ENCODE data around the gene MYCBP. TPM values are rescaled to one million over a fixed set of nuclear protein-coding genes. Genes with fewer than 3 reads are reported as not detected.
A peak's percentile ranks its signal among the peaks of the same experiment; 100 is the strongest.

MYCBP gene
- total and polyA plus RNA-seq, 4 donors: 7.8 to 21.2 (median 10.3) TPM

DNA sequence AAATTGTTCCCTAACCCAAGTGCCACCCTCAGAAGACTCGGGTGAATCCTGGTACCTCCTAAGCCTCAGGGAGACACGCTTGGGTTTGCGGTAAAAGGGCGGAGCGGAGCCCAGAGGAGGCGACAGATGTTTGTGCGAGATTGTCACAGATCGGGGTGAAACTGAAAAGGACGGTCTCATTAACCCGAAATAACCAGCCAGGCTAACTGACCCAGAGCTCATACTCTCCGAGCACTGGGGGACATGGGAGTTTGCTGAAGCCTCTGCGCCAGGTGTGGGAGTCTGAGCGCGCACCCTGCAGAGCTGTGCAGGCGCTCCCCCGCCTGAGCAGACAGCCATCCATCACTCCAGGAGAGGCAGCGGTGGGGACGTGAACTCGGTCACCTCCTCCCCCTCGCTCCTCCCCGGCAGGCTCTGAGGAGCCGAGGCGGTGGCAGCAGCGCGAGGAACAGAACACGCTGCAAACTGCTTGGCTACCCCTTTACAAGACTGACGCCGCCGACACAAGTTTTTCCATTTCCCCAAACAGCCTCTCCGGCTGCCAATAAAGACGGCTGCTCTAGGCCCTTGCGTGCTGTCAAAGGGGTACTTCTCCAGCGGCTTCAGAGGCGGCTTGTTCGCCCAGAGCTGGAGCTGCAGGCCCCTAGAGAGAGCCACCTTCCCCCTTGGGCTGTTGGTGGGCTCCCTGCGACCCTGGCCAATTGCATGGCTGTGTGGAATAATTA, 57.1 kb downstream of the MYCBP start:
- peaks cover 6 to 12% (median 10%) of the 10 kb centered on the region in 4 donors for H3K4me1 ChIP-seq (ENCODE audit: control insufficient read depth in 4 of 4, insufficient read depth in 4 of 4, low read length in 3 of 4)
- peaks cover 2 to 22% (median 8%) of the 10 kb centered on the region in 4 donors for H3K27me3 ChIP-seq (ENCODE audit: control insufficient read depth in 4 of 4, insufficient read depth in 4 of 4, low read length in 3 of 4)
- no peak overlapping the region for H3K27ac ChIP-seq (ENCODE audit: low read depth in 1 of 2, low read length in 2 of 2)
- no peaks in the 10 kb centered on the region for H3K36me3 ChIP-seq (ENCODE audit: control insufficient read depth in 4 of 4, insufficient read depth in 3 of 4, low read depth in 1 of 4, low read length in 3 of 4)
- 22% methylated on average over 36 of the region's 36 CpGs for WGBS
- H3K4me3 ChIP-seq (ENCODE audit: low read depth in 1 of 3, low read length in 3 of 3): no peak overlapping the region
- peaks cover 0 to 5% (median 2%) of the 10 kb centered on the region in 4 donors for H3K9me3 ChIP-seq (ENCODE audit: control insufficient read depth in 4 of 4, low read length in 3 of 4)
- peak; percentile 60 for DNase-seq (ENCODE audit: low spot score)
- TF ChIP-seq JUND (IDR thresholded peaks at IDR 0.05) (no peak), TAF1 (conservative IDR thresholded peaks at IDR 0.05) (no peak), GABPA (IDR thresholded peaks at IDR 0.05 in 1 of 2, conservative IDR thresholded peaks at IDR 0.05 in 1 of 2) (no peak)
- TF ChIP-seq, protein P1, sequence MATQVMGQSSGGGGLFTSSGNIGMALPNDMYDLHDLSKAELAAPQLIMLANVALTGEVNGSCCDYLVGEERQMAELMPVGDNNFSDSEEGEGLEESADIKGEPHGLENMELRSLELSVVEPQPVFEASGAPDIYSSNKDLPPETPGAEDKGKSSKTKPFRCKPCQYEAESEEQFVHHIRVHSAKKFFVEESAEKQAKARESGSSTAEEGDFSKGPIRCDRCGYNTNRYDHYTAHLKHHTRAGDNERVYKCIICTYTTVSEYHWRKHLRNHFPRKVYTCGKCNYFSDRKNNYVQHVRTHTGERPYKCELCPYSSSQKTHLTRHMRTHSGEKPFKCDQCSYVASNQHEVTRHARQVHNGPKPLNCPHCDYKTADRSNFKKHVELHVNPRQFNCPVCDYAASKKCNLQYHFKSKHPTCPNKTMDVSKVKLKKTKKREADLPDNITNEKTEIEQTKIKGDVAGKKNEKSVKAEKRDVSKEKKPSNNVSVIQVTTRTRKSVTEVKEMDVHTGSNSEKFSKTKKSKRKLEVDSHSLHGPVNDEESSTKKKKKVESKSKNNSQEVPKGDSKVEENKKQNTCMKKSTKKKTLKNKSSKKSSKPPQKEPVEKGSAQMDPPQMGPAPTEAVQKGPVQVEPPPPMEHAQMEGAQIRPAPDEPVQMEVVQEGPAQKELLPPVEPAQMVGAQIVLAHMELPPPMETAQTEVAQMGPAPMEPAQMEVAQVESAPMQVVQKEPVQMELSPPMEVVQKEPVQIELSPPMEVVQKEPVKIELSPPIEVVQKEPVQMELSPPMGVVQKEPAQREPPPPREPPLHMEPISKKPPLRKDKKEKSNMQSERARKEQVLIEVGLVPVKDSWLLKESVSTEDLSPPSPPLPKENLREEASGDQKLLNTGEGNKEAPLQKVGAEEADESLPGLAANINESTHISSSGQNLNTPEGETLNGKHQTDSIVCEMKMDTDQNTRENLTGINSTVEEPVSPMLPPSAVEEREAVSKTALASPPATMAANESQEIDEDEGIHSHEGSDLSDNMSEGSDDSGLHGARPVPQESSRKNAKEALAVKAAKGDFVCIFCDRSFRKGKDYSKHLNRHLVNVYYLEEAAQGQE (IDR thresholded peaks at IDR 0.05): no peak
- TF ChIP-seq, protein P2, sequence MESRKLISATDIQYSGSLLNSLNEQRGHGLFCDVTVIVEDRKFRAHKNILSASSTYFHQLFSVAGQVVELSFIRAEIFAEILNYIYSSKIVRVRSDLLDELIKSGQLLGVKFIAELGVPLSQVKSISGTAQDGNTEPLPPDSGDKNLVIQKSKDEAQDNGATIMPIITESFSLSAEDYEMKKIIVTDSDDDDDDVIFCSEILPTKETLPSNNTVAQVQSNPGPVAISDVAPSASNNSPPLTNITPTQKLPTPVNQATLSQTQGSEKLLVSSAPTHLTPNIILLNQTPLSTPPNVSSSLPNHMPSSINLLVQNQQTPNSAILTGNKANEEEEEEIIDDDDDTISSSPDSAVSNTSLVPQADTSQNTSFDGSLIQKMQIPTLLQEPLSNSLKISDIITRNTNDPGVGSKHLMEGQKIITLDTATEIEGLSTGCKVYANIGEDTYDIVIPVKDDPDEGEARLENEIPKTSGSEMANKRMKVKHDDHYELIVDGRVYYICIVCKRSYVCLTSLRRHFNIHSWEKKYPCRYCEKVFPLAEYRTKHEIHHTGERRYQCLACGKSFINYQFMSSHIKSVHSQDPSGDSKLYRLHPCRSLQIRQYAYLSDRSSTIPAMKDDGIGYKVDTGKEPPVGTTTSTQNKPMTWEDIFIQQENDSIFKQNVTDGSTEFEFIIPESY (IDR thresholded peaks at IDR 0.05): no peak
- H3K9ac ChIP-seq (ENCODE audit: low read depth in 1 of 2, low read length in 2 of 2): no peak overlapping the region

DNA sequence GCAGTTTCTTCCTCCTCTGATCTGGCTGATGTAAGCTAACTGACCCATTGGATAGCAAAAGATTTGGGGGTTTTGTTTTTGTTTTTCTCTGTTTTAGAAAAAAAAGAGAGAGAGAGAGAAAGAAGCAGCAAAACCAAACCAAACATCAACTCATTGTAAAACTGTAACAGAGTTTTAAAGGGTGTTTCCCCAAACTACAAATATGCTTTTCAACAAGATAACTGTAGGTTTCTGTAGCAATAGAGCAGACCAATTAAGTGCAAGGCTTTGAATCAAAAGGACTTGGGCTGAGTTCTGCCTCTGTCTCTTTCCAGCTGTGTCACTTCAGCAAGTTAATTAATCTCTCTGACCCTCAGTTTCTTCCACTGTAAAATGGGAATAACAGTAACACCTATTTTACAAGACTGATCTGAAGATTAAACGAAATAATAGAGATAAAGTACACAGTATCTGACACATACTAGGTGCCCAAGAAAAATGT, 58.1 kb downstream of the MYCBP start:
- 47% methylated on average over 1 of the region's 1 CpG for WGBS
- DNase-seq (ENCODE audit: low spot score): no peak
- Histone ChIP-seq H3K4me1 (ENCODE audit: control insufficient read depth in 4 of 4, insufficient read depth in 4 of 4, low read length in 3 of 4) (peaks cover 6 to 12% (median 10%) of the 10 kb centered on the region in 4 donors), H3K9ac (ENCODE audit: low read depth in 1 of 2, low read length in 2 of 2) (no peak overlapping the region), H3K9me3 (ENCODE audit: control insufficient read depth in 4 of 4, low read length in 3 of 4) (peaks cover 0 to 5% (median 2%) of the 10 kb centered on the region in 4 donors), H3K27ac (ENCODE audit: low read depth in 1 of 2, low read length in 2 of 2) (no peak overlapping the region), H3K36me3 (ENCODE audit: control insufficient read depth in 4 of 4, insufficient read depth in 3 of 4, low read depth in 1 of 4, low read length in 3 of 4) (no peaks in the 10 kb centered on the region), H3K27me3 (ENCODE audit: control insufficient read depth in 4 of 4, insufficient read depth in 4 of 4, low read length in 3 of 4) (peaks cover 2 to 22% (median 8%) of the 10 kb centered on the region in 4 donors), H3K4me3 (ENCODE audit: low read depth in 1 of 3, low read length in 3 of 3) (no peak overlapping the region)
- no peak for TF ChIP-seq JUND (IDR thresholded peaks at IDR 0.05)

DNA sequence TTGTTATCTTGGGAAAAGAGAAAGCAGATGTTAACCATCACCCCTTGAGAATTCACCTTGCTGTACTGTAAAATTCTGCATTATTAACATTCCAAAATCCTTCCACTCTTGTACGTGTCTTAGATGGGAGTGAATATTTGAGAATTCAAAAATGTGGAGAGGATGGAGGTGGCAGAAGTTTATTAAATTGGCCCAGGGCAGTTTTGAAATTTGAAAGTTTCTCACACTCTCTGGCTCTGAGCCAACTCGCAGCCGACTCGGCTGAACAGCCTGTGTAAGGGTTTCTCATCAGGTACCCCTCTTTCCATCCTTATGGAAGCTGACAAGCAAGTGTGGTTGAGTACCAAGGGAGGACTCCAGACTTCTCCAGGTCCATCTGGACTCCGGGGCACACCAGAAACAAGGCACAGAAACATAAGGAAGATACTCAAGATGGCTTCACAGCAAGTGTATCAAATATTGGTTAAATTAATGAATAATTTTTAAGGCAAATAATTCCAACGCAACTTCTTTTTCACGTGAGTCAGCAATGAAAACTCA, 58.6 kb downstream of the MYCBP start:
- Histone ChIP-seq H3K36me3 (ENCODE audit: control insufficient read depth in 4 of 4, insufficient read depth in 3 of 4, low read depth in 1 of 4, low read length in 3 of 4) (no peaks in the 10 kb centered on the region), H3K9me3 (ENCODE audit: control insufficient read depth in 4 of 4, low read length in 3 of 4) (peaks cover 0 to 5% (median 2%) of the 10 kb centered on the region in 4 donors), H3K27ac (ENCODE audit: low read depth in 1 of 2, low read length in 2 of 2) (no peak overlapping the region), H3K27me3 (ENCODE audit: control insufficient read depth in 4 of 4, insufficient read depth in 4 of 4, low read length in 3 of 4) (peaks cover 2 to 21% (median 8%) of the 10 kb centered on the region in 4 donors), H3K4me3 (ENCODE audit: low read depth in 1 of 3, low read length in 3 of 3) (no peak overlapping the region), H3K9ac (ENCODE audit: low read depth in 1 of 2, low read length in 2 of 2) (no peak overlapping the region), H3K4me1 (ENCODE audit: control insufficient read depth in 4 of 4, insufficient read depth in 4 of 4, low read length in 3 of 4) (peaks cover 6 to 12% (median 10%) of the 10 kb centered on the region in 4 donors)
- WGBS: 52% methylated on average over 7 of the region's 7 CpGs
- no peak for DNase-seq (ENCODE audit: low spot score)
- TF ChIP-seq JUND (IDR thresholded peaks at IDR 0.05) (no peak), FOXA2 (IDR thresholded peaks at IDR 0.05) (no peak), RXRA (IDR thresholded peaks at IDR 0.05) (no peak)

Measured in liver (tissue), 9 donors.